A549 (cell line): ENCODE measurements around the gene RPN1.
"Not testable (repeated sequence)": the region's sequence is repeated elsewhere in the genome, so short reads cannot be mapped to it uniquely, and the experiment has no call there.

ENCODE experiments used
- EP300 ChIP-seq, 2 experiments: fragments of >200 bp; sonication (Bioruptor Twin); formaldehyde crosslinking; IDR thresholded peaks; 2 replicates in 1 of 2; 3 replicates in 1 of 2; pipeline ENCODE4 v1.6.1; 2016 to 2017
- JUNB ChIP-seq: fragments of >200 bp; sonication (Bioruptor Twin); formaldehyde crosslinking; IDR thresholded peaks from 2 replicates; pipeline ENCODE4 v1.6.1; 2016
- POLR2A ChIP-seq: IDR thresholded peaks from 2 replicates; pipeline ENCODE4 v1.6.1; 2012; ENCODE audit warnings: mild to moderate bottlenecking, low read length
- TF ChIP-seq, protein P1 (sequence below): fragments of >200 bp; sonication (Bioruptor Twin); formaldehyde crosslinking; IDR thresholded peaks from 3 replicates; pipeline ENCODE4 v1.5.1; 2016
- TF ChIP-seq, protein P2 (sequence below): IDR thresholded peaks from 2 replicates; pipeline ENCODE4 v1.6.1; 2012

DNA sequence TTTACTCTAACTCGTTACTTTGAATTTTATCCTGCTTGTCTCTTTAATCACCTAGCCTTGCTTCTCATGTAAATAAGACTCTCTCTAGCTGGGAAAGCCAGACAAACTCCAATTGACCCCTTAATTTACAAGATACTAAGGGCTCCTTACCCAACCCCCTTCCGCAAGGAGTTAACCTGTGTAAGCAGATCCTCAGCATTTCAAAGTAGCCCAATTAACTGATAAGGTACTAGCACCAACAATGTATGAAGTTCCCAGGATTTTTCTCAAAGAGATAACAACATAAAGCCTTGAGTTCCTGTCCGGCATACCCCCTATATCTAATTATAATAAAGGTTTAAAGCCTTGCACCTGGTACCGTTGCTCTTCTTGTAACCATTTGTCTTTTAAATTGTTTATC is 25.2 kb upstream of the RPN1 start:
- TF ChIP-seq, protein P1, sequence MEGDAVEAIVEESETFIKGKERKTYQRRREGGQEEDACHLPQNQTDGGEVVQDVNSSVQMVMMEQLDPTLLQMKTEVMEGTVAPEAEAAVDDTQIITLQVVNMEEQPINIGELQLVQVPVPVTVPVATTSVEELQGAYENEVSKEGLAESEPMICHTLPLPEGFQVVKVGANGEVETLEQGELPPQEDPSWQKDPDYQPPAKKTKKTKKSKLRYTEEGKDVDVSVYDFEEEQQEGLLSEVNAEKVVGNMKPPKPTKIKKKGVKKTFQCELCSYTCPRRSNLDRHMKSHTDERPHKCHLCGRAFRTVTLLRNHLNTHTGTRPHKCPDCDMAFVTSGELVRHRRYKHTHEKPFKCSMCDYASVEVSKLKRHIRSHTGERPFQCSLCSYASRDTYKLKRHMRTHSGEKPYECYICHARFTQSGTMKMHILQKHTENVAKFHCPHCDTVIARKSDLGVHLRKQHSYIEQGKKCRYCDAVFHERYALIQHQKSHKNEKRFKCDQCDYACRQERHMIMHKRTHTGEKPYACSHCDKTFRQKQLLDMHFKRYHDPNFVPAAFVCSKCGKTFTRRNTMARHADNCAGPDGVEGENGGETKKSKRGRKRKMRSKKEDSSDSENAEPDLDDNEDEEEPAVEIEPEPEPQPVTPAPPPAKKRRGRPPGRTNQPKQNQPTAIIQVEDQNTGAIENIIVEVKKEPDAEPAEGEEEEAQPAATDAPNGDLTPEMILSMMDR: not testable (repeated sequence)
- TF ChIP-seq, protein P2, sequence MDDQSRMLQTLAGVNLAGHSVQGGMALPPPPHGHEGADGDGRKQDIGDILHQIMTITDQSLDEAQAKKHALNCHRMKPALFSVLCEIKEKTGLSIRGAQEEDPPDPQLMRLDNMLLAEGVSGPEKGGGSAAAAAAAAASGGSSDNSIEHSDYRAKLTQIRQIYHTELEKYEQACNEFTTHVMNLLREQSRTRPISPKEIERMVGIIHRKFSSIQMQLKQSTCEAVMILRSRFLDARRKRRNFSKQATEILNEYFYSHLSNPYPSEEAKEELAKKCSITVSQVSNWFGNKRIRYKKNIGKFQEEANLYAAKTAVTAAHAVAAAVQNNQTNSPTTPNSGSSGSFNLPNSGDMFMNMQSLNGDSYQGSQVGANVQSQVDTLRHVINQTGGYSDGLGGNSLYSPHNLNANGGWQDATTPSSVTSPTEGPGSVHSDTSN: not testable (repeated sequence)
- TF ChIP-seq POLR2A; EP300 (IDR thresholded peaks at IDR 0.05); JUNB: not testable (repeated sequence)
